C4-2B (cell line): Measurements from ENCODE around the gene TAS2R30.
"Not testable (repeated sequence)": the region's sequence is repeated elsewhere in the genome, so short reads cannot be mapped to it uniquely, and the experiment has no call there.

Experiments used
- CTCF ChIP-seq: fragments of 450-650 bp; conservative IDR thresholded peaks from 2 replicates; pipeline ENCODE4 v1.5.1; 2017; ENCODE audit warnings: mild to moderate bottlenecking
- ZFX ChIP-seq: fragments of 450-650 bp; IDR thresholded peaks from 2 replicates; pipeline ENCODE4 v1.6.1; 2017

GRCh38 chr12:11094910-11095309, 39.5 kb downstream of the TAS2R30 start:
- not testable (repeated sequence) for TF ChIP-seq CTCF, ZFX
